K562 (cell line): ENCODE measurements around the gene SPATA13. TPM values are rescaled to one million over a fixed set of nuclear protein-coding genes. Genes with fewer than 3 reads are reported as not detected.

Experiments used
- ELF2 ChIP-seq: fragments of 250-450 bp; sonication (Bioruptor Pico); IDR thresholded peaks from 2 replicates; pipeline ENCODE4 v1.5.0; 2021; ENCODE audit warnings: mild to moderate bottlenecking
- EP300 ChIP-seq: IDR thresholded peaks from 2 replicates; pipeline ENCODE4 v1.6.1; 2012; ENCODE audit warnings: low read length, improper control_type of control experiment
- EWSR1 ChIP-seq: fragments of 450-650 bp; IDR thresholded peaks from 2 replicates; pipeline ENCODE4 v1.6.1; 2018; ENCODE audit warnings: borderline replicate concordance, mild to moderate bottlenecking, low read depth, moderate library complexity; ENCODE audit not compliant: partially characterized antibody
- FIP1L1 ChIP-seq: fragments of 200-400 bp; formaldehyde crosslinking; IDR thresholded peaks from 2 replicates; pipeline ENCODE4 v1.6.1; 2018; ENCODE audit warnings: mild to moderate bottlenecking, low read depth, low read length; ENCODE audit not compliant: poor library complexity, severe bottlenecking
- MAZ ChIP-seq, 2 experiments: fragments of 450-650 bp in 1 of 2; sonication (generic) in 1 of 2; formaldehyde crosslinking; IDR thresholded peaks in 1 of 2; conservative IDR thresholded peaks in 1 of 2; 2 replicates each; pipeline versions ENCODE4 v1.4.0 to v1.5.0; 2020; ENCODE audit warnings: mild to moderate bottlenecking in 1 of 2, missing genetic modification reagents in 1 of 2
- SLC30A9 ChIP-seq: fragments of 250-450 bp; sonication (Bioruptor Pico); IDR thresholded peaks from 2 replicates; pipeline ENCODE4 v1.8.0; 2022; ENCODE audit warnings: mild to moderate bottlenecking, moderate library complexity
- ZNF165 ChIP-seq: fragments of 250-450 bp; sonication (Bioruptor Pico); IDR thresholded peaks from 2 replicates; pipeline ENCODE4 v1.4.0; 2020; ENCODE audit warnings: borderline replicate concordance
- polyA plus RNA-seq, 8 experiments: library from polyadenylated mRNA; depleted of rRNA in 4 of 8; stranded (reverse) in 5 of 8; unstranded in 3 of 8; fragments of >200 nt; fragmentation: Nextera tagmentation in 2 of 8; fragmentation: Illumina TruSeq in 1 of 8; extraction: Ambion mirVana in 2 of 8; extraction: Trizol in 1 of 8; gene quantifications; 2 replicates each; pipeline versions ENCODE4 v1.2.1 to v1.2.3, GENCODE V29; 2011 to 2014; ENCODE audit warnings: inconsistent platforms in 1 of 8, missing spikeins in 1 of 8
- total RNA-seq, 7 experiments: library from RNA; depleted of rRNA in 6 of 7; stranded (reverse); fragments of >200 nt in 6 of 7; fragmentation: Illumina TruSeq in 2 of 7; extraction: Trizol in 2 of 7; gene quantifications; 2 replicates each; pipeline versions ENCODE4 v1.2.1 to v1.2.3, GENCODE V29; 2011 to 2021; ENCODE audit warnings: low replicate concordance in 1 of 7
- TF ChIP-seq, protein P1 (sequence below): fragments of 250-450 bp; sonication (Bioruptor Pico); IDR thresholded peaks from 2 replicates; pipeline ENCODE4 v1.5.0; 2021
- TF ChIP-seq, protein P2 (sequence below): IDR thresholded peaks from 3 replicates; pipeline ENCODE4 v1.6.1; 2011; ENCODE audit warnings: borderline replicate concordance, mild to moderate bottlenecking, moderate library complexity; ENCODE audit not compliant: insufficient read length; ENCODE audit errors: extremely low read depth
- TF ChIP-seq, protein P3 (sequence below): fragments of 250-450 bp; sonication (Bioruptor Pico); IDR thresholded peaks from 2 replicates; pipeline ENCODE4 v1.4.0; 2020; ENCODE audit warnings: mild to moderate bottlenecking, moderate library complexity, borderline replicate concordance

SPATA13 gene
- total and polyA plus RNA-seq, 9 of the 15 experiments (the other 6 are each of a cell fraction or from before 2014, with no cell fraction given): 0.08 to 0.99 (median 0.21) TPM; not detected in 2

DNA sequence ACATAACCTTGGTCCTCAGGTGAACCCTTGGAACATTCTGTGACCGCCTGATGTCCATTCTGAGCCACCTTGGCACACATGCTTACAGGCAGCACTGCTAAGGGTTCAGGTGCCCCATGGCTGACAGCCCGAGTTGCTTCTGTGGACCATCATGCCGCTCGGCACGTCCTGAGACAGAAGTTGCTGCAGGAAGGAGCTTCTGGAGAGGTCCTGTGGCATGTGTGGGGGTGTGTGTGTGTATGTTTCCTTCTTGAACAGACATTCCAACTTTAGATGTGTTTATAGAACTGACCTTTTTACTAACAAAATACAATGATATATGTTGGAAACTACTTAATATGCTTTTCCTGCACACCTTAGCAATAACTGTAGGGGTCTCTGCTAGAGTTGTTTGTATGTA lies 144.1 kb downstream of the SPATA13 start (continued):
- TF ChIP-seq, protein P1, sequence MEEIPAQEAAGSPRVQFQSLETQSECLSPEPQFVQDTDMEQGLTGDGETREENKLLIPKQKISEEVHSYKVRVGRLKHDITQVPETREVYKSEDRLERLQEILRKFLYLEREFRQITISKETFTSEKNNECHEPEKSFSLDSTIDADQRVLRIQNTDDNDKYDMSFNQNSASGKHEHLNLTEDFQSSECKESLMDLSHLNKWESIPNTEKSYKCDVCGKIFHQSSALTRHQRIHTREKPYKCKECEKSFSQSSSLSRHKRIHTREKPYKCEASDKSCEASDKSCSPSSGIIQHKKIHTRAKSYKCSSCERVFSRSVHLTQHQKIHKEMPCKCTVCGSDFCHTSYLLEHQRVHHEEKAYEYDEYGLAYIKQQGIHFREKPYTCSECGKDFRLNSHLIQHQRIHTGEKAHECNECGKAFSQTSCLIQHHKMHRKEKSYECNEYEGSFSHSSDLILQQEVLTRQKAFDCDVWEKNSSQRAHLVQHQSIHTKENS: no peak
- no peak for TF ChIP-seq FIP1L1
- TF ChIP-seq, protein P2, sequence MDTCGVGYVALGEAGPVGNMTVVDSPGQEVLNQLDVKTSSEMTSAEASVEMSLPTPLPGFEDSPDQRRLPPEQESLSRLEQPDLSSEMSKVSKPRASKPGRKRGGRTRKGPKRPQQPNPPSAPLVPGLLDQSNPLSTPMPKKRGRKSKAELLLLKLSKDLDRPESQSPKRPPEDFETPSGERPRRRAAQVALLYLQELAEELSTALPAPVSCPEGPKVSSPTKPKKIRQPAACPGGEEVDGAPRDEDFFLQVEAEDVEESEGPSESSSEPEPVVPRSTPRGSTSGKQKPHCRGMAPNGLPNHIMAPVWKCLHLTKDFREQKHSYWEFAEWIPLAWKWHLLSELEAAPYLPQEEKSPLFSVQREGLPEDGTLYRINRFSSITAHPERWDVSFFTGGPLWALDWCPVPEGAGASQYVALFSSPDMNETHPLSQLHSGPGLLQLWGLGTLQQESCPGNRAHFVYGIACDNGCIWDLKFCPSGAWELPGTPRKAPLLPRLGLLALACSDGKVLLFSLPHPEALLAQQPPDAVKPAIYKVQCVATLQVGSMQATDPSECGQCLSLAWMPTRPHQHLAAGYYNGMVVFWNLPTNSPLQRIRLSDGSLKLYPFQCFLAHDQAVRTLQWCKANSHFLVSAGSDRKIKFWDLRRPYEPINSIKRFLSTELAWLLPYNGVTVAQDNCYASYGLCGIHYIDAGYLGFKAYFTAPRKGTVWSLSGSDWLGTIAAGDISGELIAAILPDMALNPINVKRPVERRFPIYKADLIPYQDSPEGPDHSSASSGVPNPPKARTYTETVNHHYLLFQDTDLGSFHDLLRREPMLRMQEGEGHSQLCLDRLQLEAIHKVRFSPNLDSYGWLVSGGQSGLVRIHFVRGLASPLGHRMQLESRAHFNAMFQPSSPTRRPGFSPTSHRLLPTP: no peak
- no peak for TF ChIP-seq SLC30A9
- TF ChIP-seq, protein P3, sequence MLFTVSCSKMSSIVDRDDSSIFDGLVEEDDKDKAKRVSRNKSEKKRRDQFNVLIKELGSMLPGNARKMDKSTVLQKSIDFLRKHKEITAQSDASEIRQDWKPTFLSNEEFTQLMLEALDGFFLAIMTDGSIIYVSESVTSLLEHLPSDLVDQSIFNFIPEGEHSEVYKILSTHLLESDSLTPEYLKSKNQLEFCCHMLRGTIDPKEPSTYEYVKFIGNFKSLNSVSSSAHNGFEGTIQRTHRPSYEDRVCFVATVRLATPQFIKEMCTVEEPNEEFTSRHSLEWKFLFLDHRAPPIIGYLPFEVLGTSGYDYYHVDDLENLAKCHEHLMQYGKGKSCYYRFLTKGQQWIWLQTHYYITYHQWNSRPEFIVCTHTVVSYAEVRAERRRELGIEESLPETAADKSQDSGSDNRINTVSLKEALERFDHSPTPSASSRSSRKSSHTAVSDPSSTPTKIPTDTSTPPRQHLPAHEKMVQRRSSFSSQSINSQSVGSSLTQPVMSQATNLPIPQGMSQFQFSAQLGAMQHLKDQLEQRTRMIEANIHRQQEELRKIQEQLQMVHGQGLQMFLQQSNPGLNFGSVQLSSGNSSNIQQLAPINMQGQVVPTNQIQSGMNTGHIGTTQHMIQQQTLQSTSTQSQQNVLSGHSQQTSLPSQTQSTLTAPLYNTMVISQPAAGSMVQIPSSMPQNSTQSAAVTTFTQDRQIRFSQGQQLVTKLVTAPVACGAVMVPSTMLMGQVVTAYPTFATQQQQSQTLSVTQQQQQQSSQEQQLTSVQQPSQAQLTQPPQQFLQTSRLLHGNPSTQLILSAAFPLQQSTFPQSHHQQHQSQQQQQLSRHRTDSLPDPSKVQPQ (CRISPR knock-in tag): no peak
- no peak for TF ChIP-seq ELF2
- TF ChIP-seq ZNF165 (CRISPR knock-in tag): no peak
- TF ChIP-seq EWSR1: no peak
- no peak for TF ChIP-seq EP300
- no peak for TF ChIP-seq MAZ (CRISPR knock-in tag; conservative IDR thresholded peaks at IDR 0.05 in 1 of 2, IDR thresholded peaks at IDR 0.05 in 1 of 2)
